OCI-LY1 (cell line): Measurements from ENCODE around the gene MISFA.

Experiments
- H2AFZ ChIP-seq: fragments of 200-600 bp; sonication (generic), shearing (Covaris generic); 2 replicates; pipeline ENCODE4 v1.6.0; 2014; ENCODE audit warnings: antibody characterized with exemption, mild to moderate bottlenecking, low read length
- H3F3A ChIP-seq: fragments of 200-600 bp; sonication (generic), shearing (Covaris generic); 2 replicates; pipeline ENCODE4 v1.6.0; 2014; ENCODE audit warnings: mild to moderate bottlenecking, antibody characterized with exemption, low read length, moderate library complexity; ENCODE audit not compliant: insufficient read depth
- H3K27ac ChIP-seq: fragments of 200-600 bp; sonication (generic); 2 replicates; pipeline ENCODE4 v1.5.1; 2014; ENCODE audit warnings: low read length, mixed run types, mild to moderate bottlenecking, low read depth; ENCODE audit not compliant: poor library complexity, severe bottlenecking
- H3K27me3 ChIP-seq: fragments of 200-600 bp; sonication (generic); 2 replicates; pipeline ENCODE4 v1.6.0; 2014; ENCODE audit warnings: antibody characterized with exemption, mild to moderate bottlenecking, low read length, moderate library complexity; ENCODE audit not compliant: insufficient read depth
- H3K36me3 ChIP-seq: fragments of 200-600 bp; sonication (generic); 2 replicates; pipeline ENCODE4 v1.6.1; 2014; ENCODE audit warnings: mild to moderate bottlenecking, antibody characterized with exemption, low read length, moderate library complexity, mixed read lengths; ENCODE audit not compliant: insufficient read depth
- H3K4me1 ChIP-seq: fragments of 200-600 bp; sonication (generic); 2 replicates; pipeline ENCODE4 v1.5.1; 2014; ENCODE audit warnings: mild to moderate bottlenecking, low read length, moderate library complexity; ENCODE audit not compliant: insufficient read depth, severe bottlenecking
- H3K4me2 ChIP-seq: fragments of 200-600 bp; sonication (generic), shearing (Covaris generic); 2 replicates; pipeline ENCODE4 v1.6.1; 2014; ENCODE audit warnings: low read length
- H3K4me3 ChIP-seq: fragments of 200-600 bp; sonication (generic); 2 replicates; pipeline ENCODE4 v1.5.1; 2014; ENCODE audit warnings: low read length, low read depth, mild to moderate bottlenecking, mixed read lengths; ENCODE audit not compliant: poor library complexity, severe bottlenecking
- H3K79me2 ChIP-seq: fragments of 200-600 bp; shearing (Covaris generic); 2 replicates; pipeline ENCODE4 v1.6.1; 2016; ENCODE audit warnings: mixed run types, low read length, mixed read lengths; ENCODE audit not compliant: insufficient read depth
- H3K9ac ChIP-seq: fragments of 200-600 bp; sonication (generic), shearing (Covaris generic); 2 replicates; pipeline ENCODE4 v1.6.1; 2014; ENCODE audit warnings: mild to moderate bottlenecking, low read length, mixed read lengths
- H3K9me2 ChIP-seq: fragments of 200-600 bp; sonication (generic), shearing (Covaris generic); 2 replicates; pipeline ENCODE4 v1.6.1; 2014; ENCODE audit warnings: low read depth, mild to moderate bottlenecking, low read length, mixed read lengths
- H3K9me3 ChIP-seq: fragments of 200-600 bp; shearing (Covaris generic); 2 replicates; pipeline ENCODE4 v1.6.1; 2014; ENCODE audit warnings: low read length, mixed read lengths
- H4K20me1 ChIP-seq: fragments of 200-600 bp; sonication (generic), shearing (Covaris generic); 2 replicates; pipeline ENCODE4 v1.6.0; 2016; ENCODE audit warnings: mild to moderate bottlenecking, low read length; ENCODE audit not compliant: insufficient read depth
- CTCF ChIP-seq: fragments of 200-600 bp; sonication (generic), shearing (Covaris generic); IDR thresholded peaks from 2 replicates; pipeline ENCODE4 v1.5.1; 2017; ENCODE audit warnings: mild to moderate bottlenecking, antibody characterized with exemption, low read length, moderate library complexity, mixed read lengths
- EZH2 ChIP-seq: fragments of 200-600 bp; sonication (generic), shearing (Covaris generic); IDR thresholded peaks from 2 replicates; pipeline ENCODE4 v1.8.0; 2017; ENCODE audit warnings: borderline replicate concordance, mixed run types, mild to moderate bottlenecking, antibody characterized with exemption, low read length, moderate library complexity, mixed read lengths

MISFA gene

GRCh38 chr11:18594999-18595749 lies 4.4 kb upstream of the MISFA start:
- H3K9me3 ChIP-seq, result no peaks in the 10 kb centered on the region
- H3K36me3 ChIP-seq, result no peaks in the 10 kb centered on the region; the same call in 1 of the 2 replicates
- H3K79me2 ChIP-seq, result no peaks in the 10 kb centered on the region
- H3K4me1 ChIP-seq, result no peaks in the 10 kb centered on the region
- no peak overlapping the region for H3K4me3 ChIP-seq
- no peak overlapping the region for H3K27ac ChIP-seq
- H3F3A ChIP-seq, result no peaks in the 10 kb centered on the region
- TF ChIP-seq CTCF (no peak), EZH2 (no peak)
- no peak overlapping the region for H3K4me2 ChIP-seq
- H4K20me1 ChIP-seq, result no peaks in the 10 kb centered on the region
- no peak overlapping the region for H2AFZ ChIP-seq
- no peak overlapping the region for H3K9ac ChIP-seq
- H3K27me3 ChIP-seq, result no peaks in the 10 kb centered on the region
- H3K9me2 ChIP-seq, result no peaks in the 10 kb centered on the region

- no peak overlapping the region for H3K4me3 ChIP-seq
- no peaks in the 10 kb centered on the region for H3K27me3 ChIP-seq
- no peaks in the 10 kb centered on the region; the same call in 1 of the 2 replicates for H3K36me3 ChIP-seq
- H3K9me3 ChIP-seq, result no peaks in the 10 kb centered on the region
- no peak overlapping the region for H3K4me2 ChIP-seq
- H3K9ac ChIP-seq, result no peak overlapping the region
- H3K27ac ChIP-seq, result no peak overlapping the region
- H2AFZ ChIP-seq, result no peak overlapping the region
- TF ChIP-seq EZH2 (no peak), CTCF (no peak)
- H3F3A ChIP-seq, result no peaks in the 10 kb centered on the region
- no peaks in the 10 kb centered on the region for H3K4me1 ChIP-seq
- H3K9me2 ChIP-seq, result no peaks in the 10 kb centered on the region
- H3K79me2 ChIP-seq, result no peaks in the 10 kb centered on the region
- H4K20me1 ChIP-seq, result no peaks in the 10 kb centered on the region
These were observed 1.5 kb downstream of the MISFA start for GRCh38 chr11:18600915-18601569.

- no peak overlapping the region for H3K4me3 ChIP-seq
- H3K27ac ChIP-seq, result no peak overlapping the region
- H4K20me1 ChIP-seq, result no peaks in the 10 kb centered on the region
- H3K9ac ChIP-seq, result no peak overlapping the region
- no peaks in the 10 kb centered on the region for H3K9me2 ChIP-seq
- no peaks in the 10 kb centered on the region for H3K27me3 ChIP-seq
- no peaks in the 10 kb centered on the region for H3K9me3 ChIP-seq
- no peaks in the 10 kb centered on the region for H3K79me2 ChIP-seq
- H2AFZ ChIP-seq, result no peak overlapping the region
- H3F3A ChIP-seq, result no peaks in the 10 kb centered on the region
- TF ChIP-seq CTCF (no peak), EZH2 (no peak)
- peaks cover 38% of the 10 kb centered on the region for H3K36me3 ChIP-seq
- no peak overlapping the region for H3K4me2 ChIP-seq
- H3K4me1 ChIP-seq, result no peaks in the 10 kb centered on the region
These were observed 8.8 kb downstream of the MISFA start for GRCh38 chr11:18608376-18608775.
